SK-MEL-5 (cell line): ENCODE measurements around the gene MXRA7. TPM values are rescaled to one million over a fixed set of nuclear protein-coding genes. Genes with fewer than 3 reads are reported as not detected.
"Not testable (repeated sequence)": the region's sequence is repeated elsewhere in the genome, so short reads cannot be mapped to it uniquely, and the experiment has no call there.

Source experiments
- DNase-seq: peaks from one replicate; pipeline ENCODE4 v3.0.0-alpha.2; 2016; ENCODE audit warnings: low read depth, low spot score
- in situ Hi-C: cut with HindIII; loops from 2 replicates; pipeline ENCODE4 v1.10.0; 2016; ENCODE audit warnings: low sequenced_read_pairs, high pct_unique_total_duplicates, low pct_unique_long_range_greater_than_20kb
- total RNA-seq: library from RNA; depleted of rRNA; stranded (reverse); fragments of >200 nt; shearing (Covaris generic); gene quantifications from 2 replicates; pipeline ENCODE4 v1.2.3, GENCODE V29; 2014

Gene MXRA7
- total RNA-seq, 1 experiment from 2014 or later = 197 TPM

DNA sequence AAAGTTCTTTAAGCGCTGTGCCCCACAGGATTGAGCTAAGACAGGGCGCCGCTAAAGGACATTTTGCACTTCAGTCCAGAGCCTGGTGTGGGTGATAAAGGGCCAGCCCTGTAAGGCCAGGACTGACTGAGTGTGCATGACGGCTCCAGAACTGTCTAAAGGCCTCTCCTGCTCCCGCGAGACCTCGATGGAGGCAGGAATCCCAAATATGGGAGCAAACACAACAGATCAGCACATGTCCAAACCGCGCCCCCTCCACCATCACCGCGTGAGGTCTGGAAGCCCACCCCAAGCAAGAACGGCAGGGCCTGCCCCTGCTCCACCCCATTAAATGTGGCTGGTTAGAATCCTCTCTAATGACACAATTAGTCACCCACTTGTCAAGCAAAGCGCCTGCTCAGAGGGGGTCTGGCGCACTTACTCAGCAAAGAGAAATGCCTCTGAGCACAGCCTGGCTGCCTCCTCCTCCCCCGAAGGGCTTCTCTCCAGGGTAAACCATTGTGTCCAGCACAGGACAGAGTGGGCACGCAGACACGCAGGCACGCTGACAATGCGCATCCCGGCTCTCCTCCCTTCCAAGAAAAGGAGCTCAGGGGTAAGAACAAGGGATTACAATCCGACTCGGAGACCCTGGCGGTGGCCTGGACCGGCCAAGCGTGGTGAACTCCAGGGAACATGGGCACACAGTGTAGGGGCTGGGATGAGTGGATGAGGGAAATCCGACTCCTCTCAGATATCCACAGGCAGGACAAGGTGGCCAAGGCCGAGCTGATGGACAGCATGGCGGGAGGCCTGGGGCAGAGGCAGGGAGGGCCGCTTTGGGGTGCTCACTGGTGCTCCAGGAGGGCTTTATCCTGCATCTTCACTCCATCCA is 1.5 kb downstream of the MXRA7 start:
- in situ Hi-C loops = no loop called here
- DNase-seq = no peak

DNA sequence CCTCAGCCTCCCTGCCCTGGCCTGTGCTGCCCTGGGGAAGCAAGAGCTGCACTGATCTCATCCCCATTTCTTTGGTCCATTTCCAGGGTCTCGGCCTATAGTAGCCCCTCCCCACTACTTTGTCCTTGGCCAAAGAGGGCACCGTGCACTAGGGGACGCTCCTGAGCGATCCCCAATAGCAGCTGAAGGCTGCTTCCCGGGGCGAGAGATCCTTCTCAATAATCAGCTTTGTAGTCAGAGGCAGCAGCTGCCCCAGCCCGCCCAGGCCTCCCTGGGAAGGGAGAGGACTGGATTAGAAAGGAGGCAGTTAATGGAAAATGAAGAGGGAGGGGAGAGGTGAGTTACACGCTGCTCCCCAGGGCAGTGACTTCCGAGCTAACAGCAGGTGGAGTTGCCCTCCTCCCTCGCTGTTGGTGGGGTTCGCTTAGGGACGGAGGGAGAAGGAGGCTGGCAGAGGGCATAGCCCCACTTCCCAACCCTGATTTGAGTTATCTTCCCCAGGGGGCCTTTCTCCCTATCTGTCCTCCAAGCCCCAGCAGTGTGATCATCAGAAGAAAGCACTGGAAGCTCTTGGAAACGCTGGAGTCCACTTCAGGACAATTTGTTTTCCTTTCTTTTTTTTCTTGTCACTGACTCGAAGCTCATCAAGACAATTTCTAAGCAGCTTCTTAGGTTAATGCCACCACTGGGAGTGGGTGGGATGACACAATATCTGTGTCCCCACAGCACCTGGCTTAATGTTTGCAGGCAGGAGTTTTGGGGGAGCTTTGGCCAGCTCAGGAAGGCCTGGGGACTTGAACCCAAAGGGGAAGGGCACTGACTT is 2.6 kb downstream of the MXRA7 start:
- in situ Hi-C loops = no loop called here
- peak; percentile 59 for DNase-seq

DNA sequence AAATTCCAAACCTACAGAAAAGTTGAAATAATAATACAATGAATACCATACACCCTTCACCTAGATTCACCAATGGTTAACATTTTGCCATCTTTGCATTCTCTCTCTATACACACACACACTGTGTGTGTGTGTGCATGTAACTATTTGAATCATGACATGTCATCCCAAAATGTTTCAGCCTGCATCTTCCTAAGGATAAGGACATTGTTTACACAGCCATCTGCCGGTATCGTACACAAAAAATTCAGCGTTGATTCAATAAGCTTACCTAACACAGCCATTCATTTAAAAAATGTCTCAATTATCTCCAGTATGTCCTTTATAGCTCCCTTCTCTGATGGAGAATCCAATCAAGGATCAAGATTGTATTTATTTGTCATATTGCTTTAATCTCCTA is 3.9 kb downstream of the MXRA7 start:
- no peak for DNase-seq
- in situ Hi-C loops = no loop called here

DNA sequence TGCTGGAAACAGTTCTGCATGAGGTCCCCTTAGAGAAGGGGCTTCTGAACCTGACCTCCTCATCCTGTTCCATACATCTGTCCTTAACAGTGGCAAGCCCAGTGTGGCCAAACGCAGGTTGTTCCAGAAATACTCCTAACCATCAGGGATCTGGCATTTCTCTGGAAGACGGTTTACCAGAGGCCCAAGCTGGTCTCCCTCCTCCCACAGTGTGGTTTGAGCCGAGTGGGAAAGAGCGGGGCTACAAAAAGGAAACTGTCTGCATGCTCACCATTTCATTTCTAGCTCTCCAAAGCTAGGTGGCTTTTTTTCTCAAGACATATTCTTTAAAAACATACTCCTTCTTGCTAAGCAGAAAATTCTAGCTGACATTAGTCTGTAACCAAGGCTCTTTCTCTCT is 6.0 kb downstream of the MXRA7 start:
- in situ Hi-C loops = no loop called here
- no peak for DNase-seq

DNA sequence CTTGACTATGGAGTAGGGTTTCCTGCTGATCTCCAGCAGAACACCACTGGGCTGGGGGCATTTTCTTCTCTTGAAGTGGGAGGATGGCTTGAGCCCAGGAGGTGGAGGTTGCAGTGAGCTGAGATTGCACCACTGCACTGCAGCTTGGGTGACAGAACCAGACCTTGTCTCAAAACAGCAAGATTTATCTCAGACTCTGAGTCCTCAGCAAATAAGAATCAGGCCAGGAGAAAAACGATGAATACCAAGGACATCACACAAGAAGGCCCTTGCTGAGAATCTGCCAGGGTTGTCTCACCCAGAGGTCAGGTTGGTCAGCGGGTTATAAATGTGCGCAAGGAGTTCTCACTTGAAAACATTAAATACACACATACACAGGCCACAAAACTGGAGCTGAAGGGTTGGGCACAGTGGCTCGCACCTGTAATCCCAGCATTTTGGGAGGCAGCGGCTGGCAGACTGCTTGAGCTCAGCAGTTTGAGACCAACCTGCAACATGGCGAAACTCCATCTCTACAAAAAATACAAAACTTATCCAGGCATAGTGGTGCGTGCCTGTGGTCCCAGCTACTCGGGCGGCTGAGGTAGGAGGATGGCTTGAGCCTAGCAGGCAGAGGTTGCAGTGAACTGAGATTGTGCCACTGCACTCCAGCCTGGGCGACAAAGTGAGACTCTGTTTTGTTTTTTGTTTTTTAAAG is 7.7 kb downstream of the MXRA7 start:
- in situ Hi-C loops = no loop called here
- no peak for DNase-seq

DNA sequence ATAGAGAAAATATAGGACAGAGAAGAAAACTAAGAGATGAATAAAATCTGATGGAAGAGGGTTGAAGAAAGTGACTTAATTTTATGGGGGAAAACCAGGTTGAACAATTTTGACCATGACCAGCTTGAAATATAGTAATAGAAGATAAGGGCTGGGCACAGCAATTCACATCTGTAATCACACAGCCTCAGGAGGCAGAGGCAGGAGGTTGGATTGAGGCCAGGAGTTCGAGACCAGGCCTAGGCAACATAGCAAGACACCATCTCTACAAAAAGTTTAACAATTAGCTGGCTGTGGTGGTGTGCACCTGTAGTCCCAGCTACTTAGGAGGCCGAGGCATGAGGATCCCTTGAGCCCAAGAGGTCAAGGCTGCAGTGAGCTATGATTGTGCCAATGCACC is 8.7 kb downstream of the MXRA7 start:
- no peak for DNase-seq

DNA sequence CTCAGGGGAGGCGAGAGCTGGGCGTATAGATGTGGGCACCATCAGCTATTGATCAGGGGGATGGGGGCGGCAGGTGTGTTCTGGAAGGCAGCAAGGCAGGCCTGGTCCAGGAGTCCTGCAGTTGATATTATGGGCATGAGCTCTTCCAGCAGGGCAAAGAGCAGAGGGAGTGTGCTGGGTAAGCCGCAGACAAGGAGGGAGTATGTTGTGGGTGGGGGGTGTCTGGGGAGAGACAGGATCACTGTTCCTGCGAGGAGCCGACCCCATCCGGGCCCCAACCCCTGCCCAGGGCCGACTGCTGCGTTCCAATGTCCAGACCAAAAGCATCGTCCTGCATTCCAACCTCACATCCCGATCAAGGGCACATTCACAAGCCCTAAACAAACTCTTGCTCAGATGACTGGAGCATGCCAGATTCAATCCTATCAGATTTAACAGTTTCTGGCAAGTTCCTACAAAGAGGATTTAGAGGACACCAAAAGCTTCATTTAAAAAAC is 9.2 kb downstream of the MXRA7 start:
- no peak for DNase-seq
- in situ Hi-C loops = no loop called here

More for the DNA sequence above, 8.7 kb downstream of the MXRA7 start:
- in situ Hi-C loops = no loop called here

DNA sequence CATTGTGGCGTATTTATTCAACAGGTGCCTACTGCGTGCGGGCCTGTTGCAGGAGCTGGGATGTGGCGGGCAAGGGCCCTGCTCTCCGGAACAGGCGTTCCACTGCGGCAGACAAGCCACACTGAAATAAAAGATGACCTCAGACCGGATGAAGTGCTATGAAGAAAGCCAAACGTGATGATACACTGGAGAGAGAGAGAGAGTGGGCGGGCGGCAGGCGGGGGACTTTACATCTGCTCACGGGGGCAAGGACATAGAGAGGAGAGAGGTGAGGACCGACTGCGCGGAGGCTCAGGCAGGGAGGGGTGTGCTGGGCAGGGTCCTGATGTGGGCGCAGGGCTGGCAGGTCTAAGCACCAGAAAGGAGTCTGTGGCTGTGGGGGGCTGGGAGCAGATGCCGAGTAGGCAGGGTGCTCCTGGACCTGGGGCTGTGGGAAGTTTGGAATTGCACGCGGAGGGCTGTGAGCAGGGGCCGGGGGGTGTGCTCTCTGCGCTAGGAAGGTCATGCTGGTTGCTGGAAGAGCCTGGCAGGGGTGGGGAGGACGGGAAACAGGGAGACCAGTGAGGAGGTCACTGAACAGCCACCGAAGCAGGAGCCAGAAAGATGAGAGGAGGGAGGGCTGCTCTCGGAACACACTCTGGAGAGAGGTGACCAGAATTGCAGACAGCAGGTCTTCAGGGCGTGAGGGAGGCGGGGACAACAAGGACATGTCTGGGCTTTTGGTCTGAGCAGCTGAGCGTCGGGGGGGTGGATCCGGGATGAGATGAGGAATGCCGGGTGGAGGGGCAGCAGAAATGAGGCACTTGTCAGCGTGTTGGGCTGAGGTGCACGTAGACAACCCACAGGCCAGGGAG is 9.9 kb downstream of the MXRA7 start:
- in situ Hi-C loops = no loop called here

DNA sequence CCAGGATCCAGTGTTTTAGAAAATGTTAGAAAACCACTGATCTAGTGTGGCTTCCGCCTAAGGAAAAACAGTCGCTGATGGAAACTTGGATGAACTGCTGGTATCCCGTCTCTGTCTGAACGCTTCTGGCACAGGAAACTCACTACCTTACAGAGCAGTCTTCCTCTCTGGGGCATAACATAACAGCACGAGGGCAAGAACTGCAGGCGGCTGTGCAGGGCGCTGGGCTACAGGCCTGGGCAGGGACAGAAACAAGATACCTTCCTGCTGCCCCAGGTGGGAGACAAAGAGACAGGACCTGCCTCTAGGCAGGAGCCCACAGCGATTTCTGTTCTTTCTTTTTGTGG is 10.5 kb downstream of the MXRA7 start:
- DNase-seq = no peak
- in situ Hi-C loops = no loop called here

More for the DNA sequence above, 9.9 kb downstream of the MXRA7 start:
- no peak for DNase-seq

DNA sequence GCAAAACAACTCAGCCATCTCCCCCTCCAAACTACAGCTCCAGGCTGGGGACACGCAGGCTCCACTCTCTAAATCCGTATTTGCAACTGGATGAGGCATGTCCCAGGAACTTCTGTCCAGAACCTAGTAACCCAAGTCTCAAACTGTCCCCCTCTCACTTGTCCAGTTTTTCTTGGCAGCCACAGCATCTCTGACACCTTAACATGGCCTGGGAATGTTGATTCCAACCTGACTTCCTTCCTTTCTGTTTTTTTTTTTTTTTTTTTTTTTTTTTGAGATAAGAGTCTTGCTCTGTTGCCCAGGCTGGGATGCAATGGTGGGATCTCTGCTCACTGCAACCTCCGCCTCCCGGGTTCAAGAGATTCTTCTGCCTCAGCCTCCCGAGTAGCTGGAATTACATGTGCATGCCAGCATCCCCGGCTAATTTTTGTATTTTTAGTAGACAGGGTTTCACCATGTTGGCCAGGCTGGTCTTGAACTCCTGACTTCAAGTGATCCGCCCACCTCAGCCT is 12.2 kb downstream of the MXRA7 start:
- in situ Hi-C loops, DNase-seq: not testable (repeated sequence)

DNA sequence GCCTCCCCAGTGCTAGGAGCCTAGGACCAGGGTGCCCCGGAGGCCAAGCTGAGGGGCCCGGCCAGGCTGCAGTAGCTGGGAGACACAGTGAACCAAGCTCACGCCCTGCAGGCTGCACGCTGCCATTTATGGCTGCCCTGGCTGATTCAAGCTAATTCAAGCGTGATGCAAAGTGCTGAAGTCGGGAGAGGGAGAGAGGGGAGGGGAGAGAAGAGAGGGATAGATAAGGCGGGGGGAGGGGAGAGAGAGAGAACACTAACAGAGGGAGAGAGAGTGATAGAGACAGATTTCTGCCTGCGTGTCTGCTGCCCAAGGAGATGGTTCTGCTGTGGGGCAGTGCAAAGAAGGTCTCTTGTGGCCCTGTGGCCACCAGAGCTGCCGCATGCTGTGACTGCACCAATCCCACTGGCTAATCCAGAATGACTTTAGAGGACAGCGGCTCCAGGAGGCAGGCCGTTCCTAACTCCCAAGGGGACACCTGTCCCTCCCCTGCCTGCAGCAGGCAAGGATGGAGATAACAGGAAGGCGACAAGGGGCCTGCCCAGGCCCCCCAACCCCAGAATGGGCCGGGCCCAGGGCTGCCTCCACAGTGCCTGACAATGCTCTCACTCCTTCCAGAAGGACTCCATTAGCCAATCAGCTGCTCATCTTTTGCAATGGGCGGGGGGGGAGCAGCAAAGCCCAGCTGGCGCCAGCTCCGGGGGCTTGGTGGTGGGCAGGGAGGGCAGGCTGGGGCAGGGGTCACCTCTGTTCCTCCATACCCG is 12.9 kb downstream of the MXRA7 start:
- in situ Hi-C loops = no loop called here
- no peak for DNase-seq

DNA sequence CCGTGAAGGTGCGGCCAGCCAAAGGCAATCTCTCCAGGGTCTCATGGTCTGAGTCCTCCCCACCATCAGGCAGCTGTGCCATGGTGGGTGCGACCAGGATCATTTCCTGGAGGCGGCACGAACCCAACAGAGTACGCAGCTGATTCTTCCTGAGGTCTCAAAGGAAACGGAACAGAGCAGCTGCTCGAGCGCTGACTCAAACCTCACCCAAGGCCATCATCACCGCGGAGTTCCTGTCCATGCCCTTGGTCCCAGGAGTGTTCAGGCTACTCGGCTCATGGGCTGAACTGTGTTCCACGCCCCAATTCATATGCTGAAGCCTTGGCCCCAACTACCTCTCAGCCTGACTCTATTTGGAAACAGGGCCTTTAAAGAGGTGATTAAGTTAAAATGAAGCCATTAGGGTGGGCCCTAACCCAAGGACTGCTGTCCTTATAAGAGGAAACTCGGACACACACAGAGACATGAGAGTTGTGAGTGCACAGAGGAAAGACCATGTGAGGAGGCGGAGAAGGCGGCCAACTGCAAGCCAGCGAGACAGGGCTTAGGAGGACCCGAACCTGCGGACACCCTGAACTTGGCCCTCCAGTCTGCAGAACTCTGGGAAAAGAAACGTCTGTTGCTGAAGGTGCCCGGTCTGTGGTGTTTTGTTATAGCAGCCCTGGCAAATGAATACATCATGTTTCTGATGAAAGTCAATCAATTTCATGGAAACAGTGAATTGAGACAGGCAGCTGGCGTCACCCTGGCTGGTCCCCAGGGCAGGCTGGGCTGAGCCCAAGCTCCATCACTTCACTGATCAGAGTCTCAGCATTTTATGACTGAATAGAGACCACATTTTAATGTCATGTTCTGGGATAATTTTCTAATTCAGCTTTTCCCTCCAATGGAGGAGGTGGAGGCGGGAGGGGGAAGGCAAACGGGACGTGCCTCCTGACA is 13.7 kb downstream of the MXRA7 start:
- DNase-seq = no peak
- in situ Hi-C loops = no loop called here

DNA sequence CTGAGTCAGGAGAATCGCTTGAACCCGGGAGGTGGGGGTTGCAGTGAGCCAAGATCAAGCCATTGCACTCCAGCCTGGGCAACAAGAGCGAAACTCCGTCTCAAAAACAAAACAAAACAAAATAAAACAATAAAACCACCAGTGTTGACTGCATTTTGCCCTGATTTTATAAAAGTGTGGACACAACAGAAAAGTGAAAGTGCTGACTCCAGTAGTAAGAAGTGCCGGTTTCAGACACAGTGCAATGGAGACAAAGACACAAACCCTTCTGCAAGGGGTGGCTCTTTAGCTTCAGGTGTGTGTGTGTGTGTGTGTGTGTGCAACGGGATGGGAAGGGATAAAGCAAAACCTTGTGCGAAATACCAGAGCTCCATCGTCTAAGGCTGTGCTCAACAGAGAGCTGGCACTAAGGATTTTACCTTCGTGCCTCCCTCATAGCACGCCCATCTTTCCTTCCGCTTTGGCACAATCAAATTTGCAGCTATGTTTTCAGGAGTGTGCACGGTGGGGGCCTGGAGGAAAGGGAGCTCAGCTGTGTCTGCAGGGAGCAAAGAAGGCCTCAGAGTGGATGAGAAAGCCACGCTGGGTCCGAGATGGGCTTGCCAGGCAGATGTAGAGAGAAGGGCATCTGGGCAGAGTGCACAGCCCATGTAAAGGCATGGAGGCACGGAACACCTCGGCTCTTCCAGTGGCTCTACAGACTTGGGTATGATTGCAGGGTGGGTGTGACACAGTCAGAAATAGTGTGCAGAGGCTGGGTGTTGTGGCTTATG is 15.5 kb downstream of the MXRA7 start:
- in situ Hi-C loops = no loop called here
- DNase-seq = no peak

DNA sequence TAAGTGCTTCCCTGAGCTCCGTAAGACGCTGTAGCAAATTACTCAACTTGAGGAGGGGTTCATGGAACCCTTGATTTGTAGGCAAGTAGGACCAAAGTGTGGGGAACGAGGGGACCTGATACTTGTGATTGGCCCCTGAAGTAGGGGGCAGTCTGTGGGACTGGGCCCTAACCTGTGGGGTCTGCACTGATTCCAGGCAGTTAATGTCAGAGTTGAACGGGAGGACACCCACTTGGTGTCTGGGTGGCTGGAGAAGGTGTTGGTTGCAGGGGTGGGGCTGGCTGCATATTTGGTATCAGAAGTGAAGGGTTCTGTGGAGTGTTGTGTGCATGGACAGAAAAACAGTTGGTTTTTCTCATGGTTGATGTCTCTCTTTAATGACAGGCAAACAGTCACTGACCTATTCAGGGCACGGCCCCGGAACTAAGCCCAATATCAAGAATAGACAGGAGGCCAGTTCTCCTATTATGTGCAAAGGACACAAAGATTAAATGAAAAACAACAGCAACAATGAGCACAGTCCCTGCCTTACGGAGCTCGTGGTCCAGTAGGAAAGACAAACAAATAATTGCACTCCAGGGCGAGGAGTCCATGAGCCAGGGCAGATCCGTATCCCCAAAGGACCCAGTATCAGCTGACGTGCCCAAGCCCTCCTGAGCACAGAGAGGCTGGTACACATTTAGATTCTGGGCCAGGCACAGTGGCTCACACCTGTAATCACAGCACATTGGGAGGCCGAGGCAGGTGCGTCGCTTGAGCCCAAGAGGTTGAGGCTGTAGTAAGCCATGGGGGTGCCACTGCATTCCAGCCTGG is 19.2 kb downstream of the MXRA7 start:
- no peak for DNase-seq

More for the DNA sequence above, 19.2 kb downstream of the MXRA7 start:
- in situ Hi-C loops = no loop called here
